Placental pericyte (primary cell): ENCODE measurements around the gene ING4. TPM values are rescaled to one million over a fixed set of nuclear protein-coding genes. Genes with fewer than 3 reads are reported as not detected.

Experiments
- small RNA-seq: library from RNA; depleted of rRNA; stranded (forward); fragments of <200 nt; gene quantifications from one replicate; pipeline ENCODE3, GENCODE V24; 2012; ENCODE audit warnings: low replicate concordance
- total RNA-seq: library from RNA; depleted of rRNA; stranded (reverse); fragments of >200 nt; gene quantifications from 2 replicates; pipeline ENCODE4 v1.2.3, GENCODE V29; 2012

Gene ING4
- total RNA-seq: 23.2 and 64.3 TPM in 2 replicates

GRCh38 chr12:6662906-6663742, at the start of gene ING4:
ING4 (minus strand) TSS chr12:6663119; CDS start chr12:6663101, 18 bp downstream.

GRCh38 chr12:6700646-6701051, 37.7 kb upstream of the ING4 start, which contains the start of gene PIANP:
PIANP (minus strand) TSS chr12:6700815; CDS start chr12:6698061, 2,754 bp downstream.

GRCh38 chr12:6688999-6689882, 26.3 kb upstream of the ING4 start, which contains the start of gene ZNF384:
ZNF384 (minus strand) TSS chr12:6689375; CDS start chr12:6679520, 9,855 bp downstream.

GRCh38 chr12:6647083-6647604, 15.8 kb downstream of the ING4 start, which contains the start of gene ACRBP:
ACRBP (minus strand) TSS chr12:6647432; CDS start chr12:6647366, 66 bp downstream.

GRCh38 chr12:6635856-6636531, 26.9 kb downstream of the ING4 start, which contains the start of gene LPAR5:
LPAR5 (minus strand) TSS chr12:6635959; CDS start chr12:6621248, 14,711 bp downstream.

Small RNA genes within 50 kb of the gene (small RNA-seq; reads per million reads assigned to genes)
- not detected for gene RNU6-781P

Other genes with a start within 250 kb of the ING4 start
- gene CD27, start 218.2 kb downstream of the ING4 start, total RNA-seq: 0.29 TPM in 1 of 2 replicates, not detected in the other
- 8.6 and 26.5 TPM in 2 replicates for gene TAPBPL, start 211.1 kb downstream of the ING4 start, total RNA-seq
- 2.1 and 3.9 TPM in 2 replicates for gene VAMP1, start 192.4 kb downstream of the ING4 start, total RNA-seq
- gene MRPL51, start 169.9 kb downstream of the ING4 start, total RNA-seq: 71.2 and 74.8 TPM in 2 replicates
- 23.4 and 117 TPM in 2 replicates for gene NCAPD2, start 169.0 kb downstream of the ING4 start, total RNA-seq
- 8,063 and 8,320 TPM in 2 replicates for gene GAPDH, start 128.6 kb downstream of the ING4 start, total RNA-seq
- 10.5 and 18.9 TPM in 2 replicates for gene IFFO1, start 107.1 kb downstream of the ING4 start, total RNA-seq
- 19.0 and 41.5 TPM in 2 replicates for gene NOP2, start 94.8 kb downstream of the ING4 start, total RNA-seq
- gene CHD4, start 55.7 kb downstream of the ING4 start, total RNA-seq: 239 and 306 TPM in 2 replicates
- not detected in 2 replicates for gene LPAR5, start 27.2 kb downstream of the ING4 start, total RNA-seq
- gene ACRBP, start 15.7 kb downstream of the ING4 start, total RNA-seq: under 0.01 and 0.14 TPM in 2 replicates
- 30.6 and 31.5 TPM in 2 replicates for gene ZNF384, start 26.3 kb upstream of the ING4 start, total RNA-seq
- gene PIANP, start 37.7 kb upstream of the ING4 start, total RNA-seq: not detected in 2 replicates
- gene COPS7A, start 60.9 kb upstream of the ING4 start, total RNA-seq: 82.7 and 104 TPM in 2 replicates
- 144 and 234 TPM in 2 replicates for gene MLF2, start 90.0 kb upstream of the ING4 start, total RNA-seq
- gene PTMS, start 103.2 kb upstream of the ING4 start, total RNA-seq: 113 and 199 TPM in 2 replicates
- 0.22 and 0.29 TPM in 2 replicates for gene LAG3, start 109.4 kb upstream of the ING4 start, total RNA-seq
- gene CD4, start 126.4 kb upstream of the ING4 start, total RNA-seq: 0.57 and 1.1 TPM in 2 replicates
- gene GPR162, start 158.7 kb upstream of the ING4 start, total RNA-seq: 1.1 TPM in 2 replicates
- gene P3H3, start 165.3 kb upstream of the ING4 start, total RNA-seq: 83.3 and 146 TPM in 2 replicates
- 2.0 and 6.2 TPM in 2 replicates for gene GNB3, start 177.8 kb upstream of the ING4 start, total RNA-seq
- gene CDCA3, start 188.2 kb upstream of the ING4 start, total RNA-seq: 0.66 and 43.2 TPM in 2 replicates
- 64.3 and 117 TPM in 2 replicates for gene USP5, start 189.0 kb upstream of the ING4 start, total RNA-seq
- gene TPI1, start 204.4 kb upstream of the ING4 start, total RNA-seq: 386 and 739 TPM in 2 replicates
- 8.2 and 8.5 TPM in 2 replicates for gene SPSB2, start 210.2 kb upstream of the ING4 start, total RNA-seq
- gene LRRC23, start 241.7 kb upstream of the ING4 start, total RNA-seq: 3.4 and 14.0 TPM in 2 replicates